Stimulated activated CD4-positive, alpha-beta T cell treated with anti-CD3 and anti-CD28 coated beads, Interleukin-12 subunit alpha, Interleukin-12 subunit beta, amount 100 ng/mL, for 4 hours (primary cell): Measurements from ENCODE around the gene PDE4D.
"Not testable (repeated sequence)": the region's sequence is repeated elsewhere in the genome, so short reads cannot be mapped to it uniquely, and the experiment has no call there.

Experiments
- DNase-seq: peaks from one replicate; pipeline ENCODE4 v3.0.0-alpha.2; 2020

Gene PDE4D

GRCh38 chr5:59020611-59021285 lies 872.8 kb downstream of the PDE4D start:
- DNase-seq, result peak; percentile 5

GRCh38 chr5:59019078-59019477 lies 874.4 kb downstream of the PDE4D start:
- DNase-seq, result no peak

GRCh38 chr5:59016925-59017324 lies 876.6 kb downstream of the PDE4D start:
- DNase-seq, result no peak

- DNase-seq, result no peak
These were observed 884.6 kb downstream of the PDE4D start for GRCh38 chr5:59008816-59009473.

- DNase-seq, result no peak
These were observed 886.0 kb downstream of the PDE4D start for GRCh38 chr5:59007460-59008063.

GRCh38 chr5:59005934-59006701 lies 887.4 kb downstream of the PDE4D start:
- DNase-seq, result no peak

GRCh38 chr5:59003641-59004040 lies 889.9 kb downstream of the PDE4D start:
- DNase-seq, result no peak

GRCh38 chr5:59003124-59003523 lies 890.4 kb downstream of the PDE4D start:
- DNase-seq, result no peak

GRCh38 chr5:59002162-59002825 lies 891.2 kb downstream of the PDE4D start:
- no peak for DNase-seq

GRCh38 chr5:59001716-59002115 lies 891.8 kb downstream of the PDE4D start:
- no peak for DNase-seq

GRCh38 chr5:59001154-59001553 lies 892.4 kb downstream of the PDE4D start:
- no peak for DNase-seq

- no peak for DNase-seq
These were observed 893.3 kb downstream of the PDE4D start for GRCh38 chr5:59000211-59000610.

GRCh38 chr5:58999804-59000203 lies 893.7 kb downstream of the PDE4D start:
- no peak for DNase-seq

GRCh38 chr5:58998544-58998943 lies 895.0 kb downstream of the PDE4D start:
- DNase-seq, result no peak

GRCh38 chr5:58995779-58996178 lies 897.7 kb downstream of the PDE4D start:
- DNase-seq, result not testable (repeated sequence)

- no peak for DNase-seq
These were observed 900.1 kb downstream of the PDE4D start for GRCh38 chr5:58993461-58993860.

GRCh38 chr5:58988938-58989337 lies 904.6 kb downstream of the PDE4D start:
- no peak for DNase-seq

GRCh38 chr5:58987193-58987592 lies 906.3 kb downstream of the PDE4D start:
- DNase-seq, result no peak

- DNase-seq, result no peak
These were observed 907.2 kb downstream of the PDE4D start for GRCh38 chr5:58986281-58986680.

GRCh38 chr5:58985759-58986158 lies 907.8 kb downstream of the PDE4D start:
- no peak for DNase-seq

- no peak for DNase-seq
These were observed 908.2 kb downstream of the PDE4D start for GRCh38 chr5:58985311-58985710.

- DNase-seq, result no peak
These were observed 909.7 kb downstream of the PDE4D start for GRCh38 chr5:58983526-58984452.
